HG03439 (cell line): ENCODE data around the gene PHETA1.

ENCODE experiments used
- ATAC-seq: cut with Tn5 transposase; IDR thresholded peaks from one replicate; pipeline ENCODE4 v1.9.1; 2021; ENCODE audit warnings: mild to moderate bottlenecking, moderate library complexity; ENCODE audit not compliant: unreplicated experiment

The PHETA1 gene

DNA sequence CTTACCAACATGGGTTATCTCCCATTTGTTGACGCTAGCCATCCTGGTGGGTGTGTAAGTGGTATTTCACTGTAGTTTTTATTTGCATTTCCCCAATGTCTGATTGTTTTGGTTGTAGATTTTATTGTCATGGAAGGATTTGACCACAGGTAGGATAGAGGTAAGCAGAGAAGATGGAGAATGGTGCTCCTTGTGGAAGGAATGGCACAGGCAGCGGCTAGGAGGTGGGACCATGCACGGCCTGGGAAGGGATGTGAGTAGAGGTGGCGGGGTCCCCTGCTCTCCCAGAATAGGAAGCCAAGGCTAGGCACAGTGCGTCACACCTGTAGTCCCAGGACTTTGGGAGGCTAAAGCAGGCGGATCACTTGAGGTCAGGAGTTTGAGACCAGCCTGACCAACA is 41.4 kb downstream of the PHETA1 start:
- no peak for ATAC-seq

DNA sequence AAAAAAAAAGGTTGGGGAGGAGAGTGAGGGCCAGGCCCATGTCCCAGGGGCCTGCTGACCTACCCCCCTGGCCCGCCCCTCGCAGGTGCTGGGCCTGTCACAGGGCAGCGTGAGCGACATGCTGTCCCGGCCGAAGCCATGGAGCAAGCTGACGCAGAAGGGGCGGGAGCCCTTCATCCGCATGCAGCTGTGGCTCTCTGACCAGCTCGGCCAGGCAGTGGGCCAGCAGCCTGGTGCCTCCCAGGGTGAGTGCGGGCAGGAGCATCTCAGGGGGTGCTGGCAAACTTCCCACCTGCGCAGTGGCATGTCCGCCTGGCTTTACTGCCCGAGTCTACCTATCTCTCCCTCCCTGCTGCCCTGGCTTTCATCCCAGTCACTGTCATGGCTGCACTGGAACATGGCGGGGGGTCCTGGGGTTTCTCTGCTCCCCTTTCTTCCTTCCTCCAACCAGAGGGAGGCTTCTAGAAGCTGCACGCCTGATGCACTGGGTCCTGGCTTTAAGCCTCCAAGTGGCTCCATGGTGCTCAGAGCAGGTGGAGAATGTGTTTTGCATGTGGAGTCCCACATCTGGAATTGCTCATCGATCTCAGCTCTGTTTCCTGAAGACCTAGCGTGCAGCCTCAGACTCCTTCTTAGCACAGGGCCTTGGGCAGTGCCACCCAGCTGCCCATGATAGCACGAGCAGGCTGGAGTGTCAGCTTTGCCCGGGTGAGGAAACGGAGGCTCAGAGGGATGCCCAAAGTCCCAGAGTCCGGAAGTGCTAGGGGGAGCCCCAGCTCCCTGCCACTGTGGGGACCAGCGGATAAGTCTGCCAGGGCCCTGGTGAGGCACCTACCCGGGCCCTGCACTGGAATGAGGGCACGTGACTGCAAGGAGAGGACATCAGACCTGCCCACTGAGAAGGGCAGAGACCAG is 46.3 kb downstream of the PHETA1 start:
- no peak for ATAC-seq

DNA sequence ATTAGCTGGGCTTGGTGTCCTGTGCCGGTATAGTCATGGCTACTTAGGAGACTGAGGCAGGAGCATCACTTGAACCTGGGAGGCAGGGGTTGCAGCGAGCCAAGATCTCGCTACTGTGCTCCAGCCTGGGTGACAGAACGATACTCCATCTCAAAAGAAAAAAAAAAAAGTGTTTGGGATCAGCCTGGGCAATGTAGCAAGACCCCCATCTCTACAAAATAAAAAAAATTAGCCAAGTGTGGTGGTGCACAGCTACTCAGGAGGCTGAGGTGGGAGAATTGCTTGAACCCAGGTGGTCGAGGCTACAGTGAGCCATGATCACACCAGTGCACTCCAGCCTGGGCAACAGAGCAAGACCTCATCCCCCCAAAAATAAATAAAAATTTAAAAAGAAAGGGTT is 47.6 kb downstream of the PHETA1 start:
- no peak for ATAC-seq

DNA sequence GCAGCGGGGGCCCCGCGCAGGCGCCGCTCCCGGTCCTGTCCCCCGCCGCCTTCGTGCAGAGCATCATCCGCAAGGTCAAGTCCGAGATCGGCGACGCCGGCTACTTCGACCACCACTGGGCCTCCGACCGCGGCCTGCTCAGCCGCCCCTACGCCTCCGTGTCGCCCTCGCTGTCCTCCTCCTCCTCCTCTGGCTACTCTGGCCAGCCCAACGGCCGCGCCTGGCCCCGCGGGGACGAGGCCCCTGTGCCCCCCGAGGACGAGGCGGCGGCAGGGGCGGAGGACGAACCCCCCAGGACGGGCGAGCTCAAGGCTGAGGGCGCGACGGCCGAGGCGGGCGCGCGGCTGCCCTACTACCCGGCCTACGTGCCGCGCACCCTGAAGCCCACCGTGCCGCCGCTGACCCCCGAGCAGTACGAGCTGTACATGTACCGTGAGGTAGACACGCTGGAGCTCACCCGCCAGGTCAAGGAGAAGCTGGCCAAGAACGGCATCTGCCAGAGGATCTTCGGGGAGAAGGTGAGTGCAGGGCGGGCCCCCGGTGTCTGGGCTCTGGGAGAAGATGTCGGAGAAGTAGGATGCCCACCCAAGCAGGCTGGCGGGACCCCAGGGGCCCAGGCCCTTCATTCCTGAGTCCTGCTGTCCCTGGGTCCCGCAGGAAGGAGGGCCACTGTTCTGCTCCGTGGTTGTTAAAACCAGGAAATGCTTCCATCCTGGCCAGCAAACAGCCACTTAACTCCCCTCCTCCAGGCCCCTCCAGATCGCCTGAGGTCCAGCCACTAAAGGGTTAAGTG is 48.4 kb downstream of the PHETA1 start:
- no peak for ATAC-seq

DNA sequence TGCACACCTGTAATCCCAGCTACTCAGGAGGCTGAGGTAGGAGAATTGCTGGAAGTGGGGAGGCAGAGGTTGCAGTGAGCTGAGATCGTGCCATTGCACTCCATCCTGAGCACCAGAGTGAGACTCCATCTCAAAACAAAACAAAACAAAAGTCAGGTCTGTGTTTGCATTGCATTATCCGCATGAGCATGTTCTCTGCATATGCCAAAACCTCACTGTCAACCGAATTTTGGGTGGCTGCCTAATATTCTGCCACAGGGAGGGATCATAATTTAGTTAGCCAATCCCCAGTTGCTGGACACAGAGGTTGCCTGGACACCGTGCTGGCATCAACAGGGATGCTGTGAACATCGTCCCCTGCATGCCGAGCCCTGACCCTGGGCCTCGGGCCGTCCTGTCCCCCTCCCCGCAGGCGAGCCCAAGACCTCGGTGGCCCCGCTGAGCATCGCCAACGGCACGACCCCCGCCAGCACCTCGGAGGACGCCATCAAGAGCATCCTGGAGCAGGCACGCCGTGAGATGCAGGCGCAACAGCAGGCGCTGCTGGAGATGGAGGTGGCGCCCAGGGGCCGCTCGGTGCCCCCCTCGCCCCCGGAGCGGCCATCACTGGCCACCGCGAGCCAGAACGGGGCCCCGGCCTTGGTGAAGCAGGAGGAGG is 49.2 kb downstream of the PHETA1 start:
- no peak for ATAC-seq

GRCh38 chr12:111318450-111318849 is 50.4 kb downstream of the PHETA1 start:
- ATAC-seq = no peak

DNA sequence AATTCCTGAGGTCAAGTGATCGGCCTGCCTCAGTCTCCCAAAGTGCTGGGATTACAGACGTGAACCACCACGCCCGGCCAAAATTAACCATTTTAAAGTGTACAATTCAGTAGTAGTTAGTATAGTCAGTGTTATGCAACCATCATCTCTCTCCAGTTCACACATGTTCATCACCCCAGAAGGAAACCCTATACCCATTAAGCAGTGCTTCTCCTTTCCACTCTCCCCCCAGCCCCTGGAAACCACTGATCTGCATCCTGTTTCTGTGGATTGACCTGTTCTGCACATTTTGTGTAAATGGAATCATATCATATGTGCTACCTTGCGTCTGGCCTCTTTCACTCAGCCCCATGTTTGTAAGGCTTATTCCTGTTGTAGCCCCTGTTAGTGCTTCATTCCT is 52.2 kb downstream of the PHETA1 start:
- ATAC-seq = no peak

- ATAC-seq = no peak
Measured at GRCh38 chr12:111314953-111315539, 53.8 kb downstream of the PHETA1 start.

DNA sequence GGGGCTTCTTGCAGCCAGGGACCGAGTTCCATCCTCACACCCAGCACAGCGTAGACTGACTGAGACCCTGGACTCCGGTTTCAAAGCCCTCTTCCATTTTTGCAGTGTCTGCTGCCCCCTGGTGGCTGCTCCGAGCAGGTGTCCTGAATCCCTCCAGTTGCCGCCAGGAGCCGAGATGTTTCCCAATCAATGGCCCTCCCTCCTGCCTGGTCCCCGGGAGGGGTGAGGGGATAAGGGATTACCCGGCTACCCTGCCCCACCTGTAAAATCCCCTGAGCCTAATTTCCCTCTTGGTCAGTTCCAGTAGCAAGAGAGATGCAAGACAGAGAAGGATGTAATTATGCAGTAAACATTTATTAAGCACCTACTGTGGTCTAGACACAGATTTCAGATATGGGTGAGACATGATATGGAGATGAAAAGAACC is 55.0 kb downstream of the PHETA1 start:
- no peak for ATAC-seq

GRCh38 chr12:111312708-111313107 is 56.2 kb downstream of the PHETA1 start:
- no peak for ATAC-seq

DNA sequence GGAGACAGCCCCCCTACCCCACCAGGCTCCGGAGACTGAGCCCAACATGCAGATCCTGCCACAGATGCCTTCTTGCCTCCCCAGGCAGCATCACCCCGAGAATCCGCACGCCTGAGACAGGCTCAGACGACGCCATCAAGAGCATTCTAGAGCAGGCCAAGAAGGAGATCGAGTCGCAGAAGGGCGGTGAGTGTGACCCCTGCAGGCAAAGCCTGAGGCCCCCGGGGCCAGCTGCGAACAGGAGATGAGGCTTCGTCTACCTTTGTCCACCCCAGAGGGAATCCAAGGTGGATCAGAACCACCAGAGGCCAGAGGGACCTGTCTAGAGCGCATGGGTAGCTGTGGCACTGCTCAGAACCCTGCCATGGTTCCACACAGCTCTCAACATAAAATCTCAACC is 56.9 kb downstream of the PHETA1 start:
- no peak for ATAC-seq

- no peak for ATAC-seq
Measured at GRCh38 chr12:111311011-111311410, 57.9 kb downstream of the PHETA1 start.
